Activated B cell treated with CpG ODN at 0.5 μM for 24 hours (primary cell): ENCODE data around the gene MYBPC3. TPM values are rescaled to one million over a fixed set of nuclear protein-coding genes. Genes with fewer than 3 reads are reported as not detected.

Experiments
- ATAC-seq: fragments of 200-7000 bp; cut with Tn5 transposase; one replicate; pipeline ENCODE4 v1.10.0; 2021; ENCODE audit warnings: low read depth, mild to moderate bottlenecking, moderate library complexity
- CTCF ChIA-PET: fragments of 350-600 bp; sonication (Branson Sonifier 250); formaldehyde crosslinking; loops from one replicate; lab custom pipeline; 2021; ENCODE audit warnings: antibody characterized with exemption; lab: Charles Lee
- POLR2A ChIA-PET: fragments of 350-600 bp; sonication (Branson Sonifier 250); formaldehyde crosslinking; loops from one replicate; lab custom pipeline; 2021; ENCODE audit warnings: antibody characterized with exemption; lab: Charles Lee
- DNase-seq: peaks from one replicate; pipeline ENCODE4 v3.0.0; 2022
- H3K27ac Mint-ChIP-seq: one replicate; pipeline ENCODE4 v1.8.0; 2020; ENCODE audit warnings: mixed read lengths
- H3K27me3 Mint-ChIP-seq: one replicate; pipeline ENCODE4 v1.8.0; 2021; ENCODE audit warnings: mixed read lengths
- H3K36me3 Mint-ChIP-seq: one replicate; pipeline ENCODE4 v1.8.0; 2021; ENCODE audit warnings: low read depth, mixed read lengths
- H3K4me1 Mint-ChIP-seq: one replicate; pipeline ENCODE4 v1.8.0; 2021; ENCODE audit warnings: mixed read lengths
- H3K4me3 Mint-ChIP-seq: one replicate; pipeline ENCODE4 v1.8.0; 2020; ENCODE audit warnings: mild to moderate bottlenecking, mixed read lengths
- H3K9me3 Mint-ChIP-seq: one replicate; pipeline ENCODE4 v1.8.0; 2020; ENCODE audit warnings: mixed read lengths
- intact Hi-C: fragments of 100-400 bp; cut with micrococcal nuclease; formaldehyde crosslinking; loops from one replicate; pipeline ENCODE4 v1.15.1; 2024
- total RNA-seq: library from RNA; stranded (reverse); gene quantifications from 2 replicates; pipeline ENCODE4 v1.2.3, GENCODE V29; 2022
- TF ChIP-seq, protein P1 (sequence below): fragments of 200-600 bp; IDR thresholded peaks from one replicate; pipeline ENCODE4 v1.8.0; 2022; ENCODE audit warnings: antibody characterized with exemption, mild to moderate bottlenecking

The MYBPC3 gene
- total RNA-seq, 1 donor from 2014 or later, result 0.69 TPM

DNA sequence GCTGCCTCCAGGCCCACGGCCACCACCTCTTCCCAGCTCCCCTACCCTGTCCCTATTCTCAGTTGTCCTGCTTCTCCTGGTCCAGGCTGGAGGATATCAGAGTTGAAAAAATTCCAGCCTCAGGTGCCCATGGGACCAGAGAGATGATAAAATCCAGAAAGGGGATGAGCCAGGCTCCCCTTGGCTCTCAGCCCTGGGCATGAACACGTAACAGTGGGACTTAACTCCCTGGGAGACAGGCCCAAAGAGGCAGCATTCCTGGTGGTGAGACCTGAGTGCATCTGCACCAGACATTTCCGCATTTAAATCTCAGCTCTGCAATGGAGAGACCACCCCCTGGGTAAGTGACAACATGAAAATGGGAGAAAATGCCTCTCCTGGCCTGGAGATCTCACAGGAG lies 45.5 kb upstream of the MYBPC3 start:
- ChIA-PET CTCF (interaction anchor here (1.7 kb wide), 1 partner anchor 24 kb away, joined by 3 read pairs; no protein-coding TSS in a partner anchor), POLR2A (interaction anchor here (3.2 to 7.6 kb wide), 2 partner anchors 10 to 20 kb away, joined by 27 to 106 read pairs; partner anchors contain the start of genes SLC39A13 and SPI1)
- TF ChIP-seq, protein P1, sequence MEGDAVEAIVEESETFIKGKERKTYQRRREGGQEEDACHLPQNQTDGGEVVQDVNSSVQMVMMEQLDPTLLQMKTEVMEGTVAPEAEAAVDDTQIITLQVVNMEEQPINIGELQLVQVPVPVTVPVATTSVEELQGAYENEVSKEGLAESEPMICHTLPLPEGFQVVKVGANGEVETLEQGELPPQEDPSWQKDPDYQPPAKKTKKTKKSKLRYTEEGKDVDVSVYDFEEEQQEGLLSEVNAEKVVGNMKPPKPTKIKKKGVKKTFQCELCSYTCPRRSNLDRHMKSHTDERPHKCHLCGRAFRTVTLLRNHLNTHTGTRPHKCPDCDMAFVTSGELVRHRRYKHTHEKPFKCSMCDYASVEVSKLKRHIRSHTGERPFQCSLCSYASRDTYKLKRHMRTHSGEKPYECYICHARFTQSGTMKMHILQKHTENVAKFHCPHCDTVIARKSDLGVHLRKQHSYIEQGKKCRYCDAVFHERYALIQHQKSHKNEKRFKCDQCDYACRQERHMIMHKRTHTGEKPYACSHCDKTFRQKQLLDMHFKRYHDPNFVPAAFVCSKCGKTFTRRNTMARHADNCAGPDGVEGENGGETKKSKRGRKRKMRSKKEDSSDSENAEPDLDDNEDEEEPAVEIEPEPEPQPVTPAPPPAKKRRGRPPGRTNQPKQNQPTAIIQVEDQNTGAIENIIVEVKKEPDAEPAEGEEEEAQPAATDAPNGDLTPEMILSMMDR, result no peak
- ATAC-seq, result no peak
- intact Hi-C loops, result no loop called here
- peak overlapping the region; percentile 53 for H3K27ac Mint-ChIP-seq
- no peaks in the 10 kb centered on the region for H3K27me3 Mint-ChIP-seq
- no peak for DNase-seq
- peaks cover 66% of the 10 kb centered on the region for H3K4me1 Mint-ChIP-seq
- H3K9me3 Mint-ChIP-seq, result no peaks in the 10 kb centered on the region
- no peaks in the 10 kb centered on the region for H3K36me3 Mint-ChIP-seq
- no peak overlapping the region for H3K4me3 Mint-ChIP-seq

DNA sequence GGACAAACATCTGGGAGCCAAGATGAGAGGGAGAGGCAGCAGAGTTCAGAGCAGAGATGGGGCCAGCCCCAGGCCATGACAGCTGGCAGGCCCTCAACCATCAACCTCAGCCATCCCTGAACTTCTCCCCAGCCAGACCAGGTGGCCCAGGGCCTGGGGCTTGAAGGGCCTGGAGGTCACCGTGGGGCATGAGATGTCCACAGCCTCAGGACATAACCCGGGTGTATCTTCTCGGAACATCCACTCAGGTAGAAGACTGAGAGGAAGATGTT lies 43.5 kb upstream of the MYBPC3 start:
- no peak overlapping the region for H3K4me3 Mint-ChIP-seq
- H3K4me1 Mint-ChIP-seq, result peaks cover 72% of the 10 kb centered on the region
- no peaks in the 10 kb centered on the region for H3K27me3 Mint-ChIP-seq
- no peaks in the 10 kb centered on the region for H3K9me3 Mint-ChIP-seq
- intact Hi-C loops, result no loop called here
- POLR2A ChIA-PET, result interaction anchor here (2.3 to 9.3 kb wide), 2 partner anchors 12 to 17 kb away, joined by 12 to 97 read pairs; partner anchors contain the start of genes SLC39A13 and SPI1
- TF ChIP-seq, protein P1, result no peak
- CTCF ChIA-PET, result interaction anchor here (6.4 kb wide), 1 partner anchor 22 kb away, joined by 41 read pairs; no protein-coding TSS in a partner anchor
- peak overlapping the region; percentile 95 for H3K27ac Mint-ChIP-seq
- no peak for ATAC-seq
- H3K36me3 Mint-ChIP-seq, result no peaks in the 10 kb centered on the region
- no peak for DNase-seq

GRCh38 chr11:47395223-47396048 lies 42.9 kb upstream of the MYBPC3 start:
- POLR2A ChIA-PET, result interaction anchor here (0.5 to 9.3 kb wide), 15 partner anchors 10 to 1276 kb away, joined by 3 to 97 read pairs (median 5); partner anchors contain the start of genes ACP2, DDB2, PSMC3 and SLC39A13
- Mint-ChIP-seq H3K4me1 (peaks cover 71% of the 10 kb centered on the region), H3K27ac (peak overlapping the region; percentile 95), H3K9me3 (no peaks in the 10 kb centered on the region), H3K27me3 (no peaks in the 10 kb centered on the region), H3K4me3 (peak overlapping the region; percentile 64), H3K36me3 (no peaks in the 10 kb centered on the region)
- ATAC-seq (peak; percentile 5), DNase-seq (peak; percentile 43)
- intact Hi-C loops, result no loop called here
- CTCF ChIA-PET, result interaction anchor here (6.4 kb wide), 1 partner anchor 21 kb away, joined by 41 read pairs; no protein-coding TSS in a partner anchor
- TF ChIP-seq, protein P1, result no peak

DNA sequence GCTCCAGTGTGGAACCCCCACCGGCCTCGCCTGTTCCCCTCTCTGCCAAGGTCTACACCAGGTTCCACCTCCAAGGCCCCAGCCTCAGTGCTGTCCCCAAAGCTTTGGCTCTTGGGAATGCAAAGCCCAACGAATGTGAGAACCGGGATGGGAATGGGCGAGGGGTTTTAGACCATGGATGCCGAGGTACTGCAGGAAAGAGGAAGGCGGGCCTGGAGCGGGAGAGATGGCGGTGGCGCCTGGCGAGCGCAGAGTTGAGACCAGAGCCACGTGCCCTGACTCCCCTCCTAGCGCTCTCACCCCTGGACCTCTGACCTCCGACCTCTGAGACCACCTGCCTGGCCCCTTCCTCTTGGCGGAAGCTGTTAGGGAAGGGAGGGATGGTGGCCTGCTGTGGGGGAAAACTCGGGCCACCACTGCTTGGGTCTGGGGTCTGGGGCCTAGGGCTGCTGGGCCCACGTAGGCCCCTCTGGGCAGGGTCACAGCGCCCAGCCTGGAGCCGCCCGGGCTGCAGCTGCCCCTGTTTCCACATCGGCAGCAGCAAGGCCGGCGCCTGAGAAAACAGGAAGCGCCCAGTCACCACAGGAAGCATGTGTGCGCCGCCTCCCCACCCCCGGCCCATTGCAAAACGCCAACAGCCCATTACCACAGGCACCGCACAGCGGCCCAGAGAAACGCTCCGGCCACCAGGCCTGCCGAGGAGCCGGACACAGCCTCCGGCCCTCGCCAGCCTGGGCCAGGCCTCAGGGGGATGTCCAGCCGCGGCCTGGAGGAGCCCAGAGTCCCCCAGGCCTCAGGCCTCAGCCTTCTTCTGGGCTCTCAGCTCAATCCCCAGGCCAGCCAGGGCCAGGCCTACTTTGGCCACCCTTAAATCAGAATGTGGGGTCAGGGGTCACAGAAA lies 42.1 kb upstream of the MYBPC3 start:
- peak overlapping the region; percentile 64 for H3K4me3 Mint-ChIP-seq
- no peaks in the 10 kb centered on the region for H3K36me3 Mint-ChIP-seq
- peak overlapping the region; percentile 95 for H3K27ac Mint-ChIP-seq
- DNase-seq, result peak; percentile 56
- ChIA-PET CTCF (interaction anchor here (1.6 to 6.4 kb wide), 3 partner anchors 16 to 20 kb away, joined by 4 to 41 read pairs (median 6); partner anchors contain the start of gene SPI1), POLR2A (interaction anchor here (0.5 to 9.3 kb wide), 19 partner anchors 11 to 1276 kb away, joined by 3 to 97 read pairs (median 4); partner anchors contain the start of genes ACP2, DDB2, PSMC3 and SLC39A13)
- H3K27me3 Mint-ChIP-seq, result no peaks in the 10 kb centered on the region
- peak; percentile 81 for ATAC-seq
- H3K4me1 Mint-ChIP-seq, result peaks cover 70% of the 10 kb centered on the region
- no peaks in the 10 kb centered on the region for H3K9me3 Mint-ChIP-seq
- TF ChIP-seq, protein P1, result no peak
- intact Hi-C loops, result loop anchor here (1.0 kb wide), 3 partner anchors 14 to 32 kb away; partner anchors contain the start of genes PSMC3, SLC39A13 and SPI1
